HG02798 (cell line): ENCODE measurements around the gene XXYLT1.

Source experiments
- ATAC-seq: cut with Tn5 transposase; IDR thresholded peaks from one replicate; pipeline ENCODE4 v1.9.1; 2021; ENCODE audit warnings: mild to moderate bottlenecking; ENCODE audit not compliant: unreplicated experiment, poor library complexity

Gene XXYLT1

GRCh38 chr3:195020185-195020584, 250.8 kb downstream of the XXYLT1 start:
- ATAC-seq: no peak

DNA sequence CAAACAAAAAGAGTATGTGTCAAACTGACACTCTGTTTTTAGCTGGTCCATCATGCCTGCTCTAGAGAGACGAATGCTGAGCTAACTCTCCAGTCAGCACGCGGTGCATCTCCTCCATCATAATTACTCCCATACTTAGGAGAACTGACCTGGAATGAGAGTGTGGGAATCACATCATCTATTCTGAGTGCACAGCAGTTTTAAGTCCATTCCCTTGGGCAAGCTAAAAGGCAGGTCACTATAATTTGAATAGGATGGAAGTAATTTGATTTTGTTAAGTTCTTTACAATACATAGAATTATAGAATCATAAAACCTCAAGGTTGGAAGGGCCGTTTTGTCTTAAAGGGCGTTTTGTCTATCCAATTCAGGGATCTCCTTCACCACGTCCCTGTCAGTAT, 251.6 kb downstream of the XXYLT1 start:
- no peak for ATAC-seq
